Measurements from ENCODE around the gene MSL3.

MSL3 gene

GRCh38 chrX:11739776-11740175 is 18.3 kb upstream of the MSL3 start:
- no peak for TF ChIP-seq CTCF (IDR thresholded peaks at IDR 0.05; ENCODE audit: low read length, missing control alignments)
- no peak overlapping the region for H3K4me3 ChIP-seq (replicated peaks; ENCODE audit: low read depth, low read length)
- no peak for DNase-seq (ENCODE audit: low read depth)

- no peak overlapping the region for H3K4me3 ChIP-seq (replicated peaks; ENCODE audit: low read depth, low read length)
- no peak for TF ChIP-seq CTCF (IDR thresholded peaks at IDR 0.05; ENCODE audit: low read length, missing control alignments)
- no peak for DNase-seq (ENCODE audit: low read depth)
These were observed 17.2 kb upstream of the MSL3 start for GRCh38 chrX:11740794-11741193.

GRCh38 chrX:11741574-11741973 is 16.5 kb upstream of the MSL3 start:
- no peak for TF ChIP-seq CTCF (IDR thresholded peaks at IDR 0.05; ENCODE audit: low read length, missing control alignments)
- no peak for DNase-seq (ENCODE audit: low read depth)
- no peak overlapping the region for H3K4me3 ChIP-seq (replicated peaks; ENCODE audit: low read depth, low read length)

- TF ChIP-seq CTCF (IDR thresholded peaks at IDR 0.05; ENCODE audit: low read length, missing control alignments): no peak
- H3K4me3 ChIP-seq (replicated peaks; ENCODE audit: low read depth, low read length): no peak overlapping the region
- DNase-seq (ENCODE audit: low read depth): no peak
These were observed 12.2 kb upstream of the MSL3 start for GRCh38 chrX:11745881-11746280.

- no peak for TF ChIP-seq CTCF (IDR thresholded peaks at IDR 0.05; ENCODE audit: low read length, missing control alignments)
- no peak overlapping the region for H3K4me3 ChIP-seq (replicated peaks; ENCODE audit: low read depth, low read length)
- peak; percentile 21 for DNase-seq (ENCODE audit: low read depth)
These were observed 8.0 kb upstream of the MSL3 start for GRCh38 chrX:11750046-11750445.

GRCh38 chrX:11750694-11751093 is 7.3 kb upstream of the MSL3 start:
- no peak for DNase-seq (ENCODE audit: low read depth)
- no peak for TF ChIP-seq CTCF (IDR thresholded peaks at IDR 0.05; ENCODE audit: low read length, missing control alignments)
- H3K4me3 ChIP-seq (replicated peaks; ENCODE audit: low read depth, low read length): no peak overlapping the region

- no peak for DNase-seq (ENCODE audit: low read depth)
- TF ChIP-seq CTCF (IDR thresholded peaks at IDR 0.05; ENCODE audit: low read length, missing control alignments): no peak
These were observed 6.8 kb upstream of the MSL3 start for GRCh38 chrX:11751261-11751660.

More at GRCh38 chrX:11751261-11751660, 6.8 kb upstream of the MSL3 start:
- no peak overlapping the region for H3K4me3 ChIP-seq (replicated peaks; ENCODE audit: low read depth, low read length)

All from fibroblast of pulmonary artery (primary cell).